Nephron (organoid): ENCODE data around the gene CNPY1.

Experiments used
- H3K27ac Mint-ChIP-seq, 3 experiments: 2 replicates each; pipeline ENCODE4 v1.8.0; 2020; ENCODE audit warnings: mixed read lengths in 3 of 3, mild to moderate bottlenecking in 2 of 3, moderate library complexity in 1 of 3
- H3K27me3 Mint-ChIP-seq: 2 replicates; pipeline ENCODE4 v1.8.0; 2021; ENCODE audit warnings: low read depth, mild to moderate bottlenecking, moderate library complexity, mixed read lengths
- H3K36me3 Mint-ChIP-seq: 2 replicates; pipeline ENCODE4 v1.8.0; 2020; ENCODE audit warnings: low read depth, mixed read lengths
- H3K4me1 Mint-ChIP-seq: 2 replicates; pipeline ENCODE4 v1.8.0; 2020; ENCODE audit warnings: mixed read lengths
- H3K4me3 Mint-ChIP-seq, 3 experiments: 2 replicates each; pipeline ENCODE4 v1.8.0; 2020; ENCODE audit warnings: mild to moderate bottlenecking in 3 of 3, mixed read lengths in 3 of 3, moderate library complexity in 2 of 3
- H3K9me3 Mint-ChIP-seq: 2 replicates; pipeline ENCODE4 v1.8.0; 2020; ENCODE audit warnings: mixed read lengths
- TF ChIP-seq, protein P1 (sequence below), 3 experiments: fragments of 200-600 bp; sonication (generic); IDR thresholded peaks; one replicate each; pipeline ENCODE4 v1.5.0; 2021; ENCODE audit warnings: antibody characterized with exemption in 3 of 3; ENCODE audit not compliant: unreplicated experiment in 3 of 3

Gene CNPY1

DNA sequence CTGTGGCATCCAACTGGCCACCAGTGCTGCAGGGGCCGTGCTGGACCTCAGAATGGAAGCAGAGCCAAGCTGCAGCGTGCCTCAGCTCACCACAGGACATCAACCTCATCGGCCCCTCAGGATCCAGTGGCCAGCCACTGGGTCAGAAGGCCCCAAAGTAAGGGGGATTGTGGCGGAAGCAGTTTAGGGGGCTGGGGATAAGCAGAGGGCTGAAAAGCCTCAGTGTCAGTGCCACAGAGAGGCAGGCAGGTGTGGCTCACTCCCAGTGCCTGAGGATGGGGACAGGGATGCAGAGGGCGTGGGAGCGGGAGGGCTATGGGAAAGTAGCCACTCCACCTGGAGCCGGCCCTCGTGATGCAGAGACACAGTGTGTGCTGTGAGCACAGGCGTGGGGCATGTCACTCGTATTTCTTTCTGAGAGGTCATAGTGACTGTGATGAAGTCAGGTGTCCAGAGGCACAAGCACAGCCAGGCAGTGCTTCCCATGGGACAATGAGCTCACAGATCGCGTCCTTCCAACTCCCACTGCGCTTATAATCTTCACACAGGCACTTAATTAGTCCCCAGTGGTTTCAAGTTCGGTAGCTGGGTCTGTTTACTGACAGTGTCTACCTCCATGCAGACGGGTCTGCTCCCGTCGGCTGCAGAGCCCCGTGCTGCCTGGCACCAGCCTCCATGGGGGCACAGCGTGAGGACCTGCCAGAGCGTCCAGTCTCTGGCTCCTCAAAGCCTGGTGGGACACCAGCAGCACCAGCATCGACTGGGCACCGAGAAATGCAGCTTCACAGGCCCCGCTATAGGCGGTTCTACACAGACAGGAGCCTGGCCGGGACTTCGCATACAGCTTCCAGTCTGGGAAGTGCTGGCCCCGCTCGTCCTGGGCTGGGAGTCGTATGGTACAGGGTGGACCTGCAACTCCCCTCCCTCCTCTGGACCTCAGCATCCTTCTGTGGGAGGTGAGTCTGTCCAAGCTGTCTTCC lies 42.9 kb upstream of the CNPY1 start:
- H3K4me3 Mint-ChIP-seq = no peak overlapping the region
- peaks cover 10% of the 10 kb centered on the region for H3K4me1 Mint-ChIP-seq
- H3K27ac Mint-ChIP-seq = no peak overlapping the region
- H3K9me3 Mint-ChIP-seq = no peaks in the 10 kb centered on the region
- H3K36me3 Mint-ChIP-seq = no peaks in the 10 kb centered on the region
- TF ChIP-seq, protein P1, sequence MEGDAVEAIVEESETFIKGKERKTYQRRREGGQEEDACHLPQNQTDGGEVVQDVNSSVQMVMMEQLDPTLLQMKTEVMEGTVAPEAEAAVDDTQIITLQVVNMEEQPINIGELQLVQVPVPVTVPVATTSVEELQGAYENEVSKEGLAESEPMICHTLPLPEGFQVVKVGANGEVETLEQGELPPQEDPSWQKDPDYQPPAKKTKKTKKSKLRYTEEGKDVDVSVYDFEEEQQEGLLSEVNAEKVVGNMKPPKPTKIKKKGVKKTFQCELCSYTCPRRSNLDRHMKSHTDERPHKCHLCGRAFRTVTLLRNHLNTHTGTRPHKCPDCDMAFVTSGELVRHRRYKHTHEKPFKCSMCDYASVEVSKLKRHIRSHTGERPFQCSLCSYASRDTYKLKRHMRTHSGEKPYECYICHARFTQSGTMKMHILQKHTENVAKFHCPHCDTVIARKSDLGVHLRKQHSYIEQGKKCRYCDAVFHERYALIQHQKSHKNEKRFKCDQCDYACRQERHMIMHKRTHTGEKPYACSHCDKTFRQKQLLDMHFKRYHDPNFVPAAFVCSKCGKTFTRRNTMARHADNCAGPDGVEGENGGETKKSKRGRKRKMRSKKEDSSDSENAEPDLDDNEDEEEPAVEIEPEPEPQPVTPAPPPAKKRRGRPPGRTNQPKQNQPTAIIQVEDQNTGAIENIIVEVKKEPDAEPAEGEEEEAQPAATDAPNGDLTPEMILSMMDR (IDR thresholded peaks at IDR 0.05; ENCODE audit: unreplicated experiment in 3 of 3) = no peak
- peaks cover 15% of the 10 kb centered on the region for H3K27me3 Mint-ChIP-seq

DNA sequence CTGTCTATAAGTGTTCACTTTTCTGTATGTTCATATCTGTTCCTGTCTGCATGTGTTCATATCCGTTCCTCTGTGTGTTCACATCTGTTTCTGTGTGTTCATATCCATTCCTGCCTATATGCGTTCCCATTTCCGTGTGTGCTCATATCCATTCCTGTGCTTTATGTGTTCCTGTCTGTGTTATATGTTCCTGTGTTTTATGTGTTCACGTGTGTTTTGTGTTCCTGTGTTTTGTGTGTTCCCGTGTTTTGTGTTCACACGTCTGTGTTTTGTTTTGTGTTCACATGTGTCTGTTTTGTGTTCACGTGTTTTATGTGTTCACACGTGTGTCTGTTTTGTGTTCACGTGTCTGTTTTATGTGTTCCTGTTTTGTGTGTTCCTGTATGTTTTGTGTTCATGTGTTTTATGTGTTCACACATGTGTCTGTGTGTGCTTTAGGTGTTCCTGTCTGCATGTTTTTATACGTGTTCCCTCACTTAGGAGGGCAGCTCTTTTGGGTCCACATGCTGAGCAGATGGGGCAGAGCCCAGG lies 42.2 kb upstream of the CNPY1 start:
- H3K27me3 Mint-ChIP-seq = peaks cover 10% of the 10 kb centered on the region
- no peak overlapping the region for H3K4me3 Mint-ChIP-seq
- no peaks in the 10 kb centered on the region for H3K9me3 Mint-ChIP-seq
- no peaks in the 10 kb centered on the region for H3K36me3 Mint-ChIP-seq
- no peak overlapping the region for H3K27ac Mint-ChIP-seq
- TF ChIP-seq, protein P1 (IDR thresholded peaks at IDR 0.05; ENCODE audit: unreplicated experiment in 3 of 3) = no peak
- peaks cover 6% of the 10 kb centered on the region for H3K4me1 Mint-ChIP-seq

DNA sequence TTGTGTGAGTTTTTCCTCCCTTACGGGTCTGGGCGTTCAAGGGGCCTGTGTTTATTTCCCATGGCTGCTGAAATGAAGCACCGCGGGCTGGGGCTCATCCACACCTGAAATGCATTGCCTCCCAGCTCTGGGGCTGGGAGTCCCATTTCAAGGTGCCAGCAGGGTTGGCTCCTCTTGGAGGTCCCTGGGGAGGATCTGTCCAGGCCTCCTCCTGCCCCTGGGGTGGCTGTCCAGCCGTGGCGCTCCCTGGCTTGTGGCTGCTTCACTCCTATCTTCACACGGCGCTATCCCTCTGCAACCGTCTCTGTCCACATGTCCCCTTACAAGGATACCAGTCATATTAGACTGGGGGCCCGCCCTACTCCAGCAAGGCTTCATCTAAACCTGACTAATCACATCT lies 41.1 kb upstream of the CNPY1 start:
- peaks cover 10% of the 10 kb centered on the region for H3K27me3 Mint-ChIP-seq
- H3K4me3 Mint-ChIP-seq = no peak overlapping the region
- H3K4me1 Mint-ChIP-seq = peaks cover 6% of the 10 kb centered on the region
- H3K27ac Mint-ChIP-seq = no peak overlapping the region
- no peaks in the 10 kb centered on the region for H3K36me3 Mint-ChIP-seq
- H3K9me3 Mint-ChIP-seq = no peaks in the 10 kb centered on the region
- TF ChIP-seq, protein P1 (IDR thresholded peaks at IDR 0.05; ENCODE audit: unreplicated experiment in 3 of 3) = no peak

DNA sequence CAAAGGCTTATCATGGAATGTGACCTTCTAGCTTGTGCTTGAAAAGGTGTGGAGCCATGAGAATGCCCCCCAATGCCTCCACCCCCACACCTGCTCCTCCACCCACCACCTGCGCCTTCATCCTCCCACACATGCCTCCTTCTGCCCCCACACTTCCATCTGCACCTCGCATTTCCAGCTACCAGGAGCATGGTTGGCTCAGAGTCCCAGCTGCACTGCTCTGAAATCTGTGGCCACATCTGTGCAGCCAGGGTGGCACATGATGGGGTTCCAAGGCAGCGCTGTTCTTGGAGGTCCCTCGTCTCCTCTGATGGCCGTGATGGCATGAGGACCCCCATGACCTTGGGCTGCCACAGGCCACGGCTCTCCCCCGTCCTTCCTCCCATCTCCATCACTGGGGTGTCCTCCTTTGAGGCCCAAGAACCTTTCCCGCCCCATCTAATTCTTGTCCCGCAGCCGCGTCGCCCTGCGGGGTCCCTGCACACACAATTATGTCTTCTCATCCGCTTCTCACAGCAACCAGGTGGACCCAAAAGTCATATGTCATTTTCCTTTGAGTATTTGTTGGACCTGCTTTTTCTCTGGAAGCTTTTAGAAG lies 40.6 kb upstream of the CNPY1 start:
- Mint-ChIP-seq H3K4me3 (no peak overlapping the region), H3K27ac (no peak overlapping the region), H3K36me3 (no peaks in the 10 kb centered on the region), H3K9me3 (no peaks in the 10 kb centered on the region), H3K27me3 (peaks cover 12% of the 10 kb centered on the region), H3K4me1 (peaks cover 6% of the 10 kb centered on the region)
- TF ChIP-seq, protein P1 (IDR thresholded peaks at IDR 0.05; ENCODE audit: unreplicated experiment in 3 of 3) = no peak

DNA sequence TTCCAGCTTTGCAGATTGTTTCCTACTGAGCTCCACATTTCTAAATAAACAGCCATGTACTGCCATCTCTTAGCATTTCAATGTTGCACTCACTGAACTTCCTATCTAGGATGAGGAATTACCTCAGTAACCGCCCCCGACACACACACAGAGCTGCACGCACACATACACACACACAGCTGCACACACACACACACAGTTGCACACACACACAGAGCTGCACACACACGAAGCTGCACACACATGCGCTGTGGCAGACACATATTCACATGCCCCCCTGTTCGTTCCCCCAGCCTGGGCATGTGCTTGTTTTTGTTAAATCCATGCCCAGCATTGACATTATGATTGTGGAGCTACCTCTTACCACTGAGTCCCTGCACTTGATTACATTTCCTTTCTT lies 39.6 kb upstream of the CNPY1 start:
- TF ChIP-seq, protein P1 (IDR thresholded peaks at IDR 0.05; ENCODE audit: unreplicated experiment in 3 of 3) = no peak
- H3K4me3 Mint-ChIP-seq = no peak overlapping the region
- H3K4me1 Mint-ChIP-seq = peaks cover 6% of the 10 kb centered on the region
- H3K36me3 Mint-ChIP-seq = no peaks in the 10 kb centered on the region
- peaks cover 13% of the 10 kb centered on the region for H3K27me3 Mint-ChIP-seq
- no peak overlapping the region for H3K27ac Mint-ChIP-seq
- no peaks in the 10 kb centered on the region for H3K9me3 Mint-ChIP-seq
